ENCODE data around the gene DOK6.

DNA sequence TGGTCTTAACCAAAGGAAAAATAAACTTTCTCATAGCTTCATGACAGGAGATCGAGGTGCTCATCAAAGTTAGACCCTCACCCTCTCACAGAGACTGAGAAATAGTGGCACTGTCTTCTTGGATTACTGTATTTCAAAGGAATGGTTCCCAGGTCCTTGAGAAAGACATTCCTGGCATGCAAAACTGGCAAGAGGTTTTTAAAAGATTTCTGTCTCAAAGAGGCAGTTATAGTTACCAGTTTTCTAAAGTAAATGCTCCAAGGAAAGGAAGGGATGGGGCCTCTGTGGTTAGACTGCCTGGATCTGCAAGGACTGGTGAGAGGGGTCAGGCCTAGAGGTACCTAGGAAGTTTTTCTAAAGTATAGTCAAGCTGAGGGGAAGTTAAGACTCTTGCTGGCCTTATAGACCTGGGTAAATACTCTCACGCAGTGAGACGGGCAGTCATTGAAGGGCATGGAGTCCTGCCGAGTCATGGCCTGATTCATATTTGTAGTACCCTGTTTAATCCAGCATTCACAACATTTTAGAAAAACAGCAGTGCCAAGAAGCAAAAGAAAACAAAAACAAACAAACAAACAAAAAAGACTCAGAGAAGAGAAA lies 226.1 kb downstream of the DOK6 start:
- TF ChIP-seq, protein P1, sequence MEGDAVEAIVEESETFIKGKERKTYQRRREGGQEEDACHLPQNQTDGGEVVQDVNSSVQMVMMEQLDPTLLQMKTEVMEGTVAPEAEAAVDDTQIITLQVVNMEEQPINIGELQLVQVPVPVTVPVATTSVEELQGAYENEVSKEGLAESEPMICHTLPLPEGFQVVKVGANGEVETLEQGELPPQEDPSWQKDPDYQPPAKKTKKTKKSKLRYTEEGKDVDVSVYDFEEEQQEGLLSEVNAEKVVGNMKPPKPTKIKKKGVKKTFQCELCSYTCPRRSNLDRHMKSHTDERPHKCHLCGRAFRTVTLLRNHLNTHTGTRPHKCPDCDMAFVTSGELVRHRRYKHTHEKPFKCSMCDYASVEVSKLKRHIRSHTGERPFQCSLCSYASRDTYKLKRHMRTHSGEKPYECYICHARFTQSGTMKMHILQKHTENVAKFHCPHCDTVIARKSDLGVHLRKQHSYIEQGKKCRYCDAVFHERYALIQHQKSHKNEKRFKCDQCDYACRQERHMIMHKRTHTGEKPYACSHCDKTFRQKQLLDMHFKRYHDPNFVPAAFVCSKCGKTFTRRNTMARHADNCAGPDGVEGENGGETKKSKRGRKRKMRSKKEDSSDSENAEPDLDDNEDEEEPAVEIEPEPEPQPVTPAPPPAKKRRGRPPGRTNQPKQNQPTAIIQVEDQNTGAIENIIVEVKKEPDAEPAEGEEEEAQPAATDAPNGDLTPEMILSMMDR (IDR thresholded peaks at IDR 0.05), result no peak
- no peak for TF ChIP-seq EP300 (IDR thresholded peaks at IDR 0.05)
